NT2/D1 (cell line): ENCODE results near the gene ZNF665.

Experiments
- SUZ12 ChIP-seq: IDR thresholded peaks from 2 replicates; pipeline ENCODE4 v1.6.1; 2011; ENCODE audit not compliant: insufficient read length, insufficient read depth; ENCODE audit errors: extremely low read depth
- YY1 ChIP-seq: IDR thresholded peaks from 2 replicates; pipeline ENCODE4 v1.6.1; 2011; ENCODE audit not compliant: insufficient read length, insufficient read depth

- no peak for TF ChIP-seq SUZ12
- no peak for TF ChIP-seq YY1
Measured at GRCh38 chr19:53183146-53183764, 9.9 kb downstream of the ZNF665 start.
